ENCODE measurements around the gene FBXO33.

The FBXO33 gene

DNA sequence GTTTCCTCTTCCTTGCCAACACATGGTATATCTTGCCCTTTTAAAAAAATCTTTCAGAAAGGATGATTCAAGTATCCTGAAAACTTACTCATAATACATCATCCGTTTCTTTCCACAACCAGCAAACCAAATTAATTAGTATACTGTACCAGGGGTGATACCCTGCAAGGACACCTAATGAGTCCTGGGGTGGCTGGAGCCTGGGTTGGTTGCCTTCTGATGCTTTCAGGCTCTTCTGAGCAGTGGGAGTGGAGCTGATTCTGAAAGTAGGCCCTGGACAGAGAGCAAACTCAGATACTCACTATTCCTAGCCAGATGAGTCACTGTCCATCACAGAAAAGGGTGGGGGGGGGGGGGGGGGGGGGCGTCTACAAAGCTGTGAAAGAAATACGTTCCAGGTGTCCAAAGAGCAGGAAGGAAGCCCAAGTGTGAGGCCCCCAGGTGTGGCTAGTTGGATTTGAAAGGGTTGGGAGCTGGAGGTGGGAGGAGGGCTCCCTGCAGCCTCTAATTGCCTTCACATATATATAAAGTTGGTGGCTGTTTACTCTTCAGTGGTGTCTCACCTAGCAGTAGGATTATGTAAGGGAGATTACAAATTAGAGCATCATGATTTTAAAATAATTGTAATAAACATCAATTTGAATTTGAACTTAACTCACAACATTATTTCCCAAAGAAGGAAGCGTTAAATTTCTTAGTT is 36.5 kb downstream of the FBXO33 start:
- TF ChIP-seq, protein P1, sequence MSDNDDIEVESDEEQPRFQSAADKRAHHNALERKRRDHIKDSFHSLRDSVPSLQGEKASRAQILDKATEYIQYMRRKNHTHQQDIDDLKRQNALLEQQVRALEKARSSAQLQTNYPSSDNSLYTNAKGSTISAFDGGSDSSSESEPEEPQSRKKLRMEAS (IDR thresholded peaks at IDR 0.05; ENCODE audit: low read depth, low read length), result no peak
- no peak for TF ChIP-seq CTCF (IDR thresholded peaks at IDR 0.05; ENCODE audit: low read depth, low read length)
- TF ChIP-seq MYC (IDR thresholded peaks at IDR 0.05; ENCODE audit: low read depth, low read length), result no peak
- no peak for TF ChIP-seq POLR2A (IDR thresholded peaks at IDR 0.05; ENCODE audit: extremely low read depth, insufficient read length)
- no peak overlapping the region for H3K4me3 ChIP-seq (ENCODE audit: low read depth, low read length)
- DNase-seq (ENCODE audit: low read depth), result no peak

GRCh38 chr14:39393289-39393688 is 38.9 kb downstream of the FBXO33 start:
- no peak for DNase-seq (ENCODE audit: low read depth)
- H3K4me3 ChIP-seq (ENCODE audit: low read depth, low read length), result no peak overlapping the region
- TF ChIP-seq, protein P1 (IDR thresholded peaks at IDR 0.05; ENCODE audit: low read depth, low read length), result no peak
- TF ChIP-seq POLR2A (IDR thresholded peaks at IDR 0.05; ENCODE audit: extremely low read depth, insufficient read length), result no peak
- no peak for TF ChIP-seq MYC (IDR thresholded peaks at IDR 0.05; ENCODE audit: low read depth, low read length)
- TF ChIP-seq CTCF (IDR thresholded peaks at IDR 0.05; ENCODE audit: low read depth, low read length), result no peak

DNA sequence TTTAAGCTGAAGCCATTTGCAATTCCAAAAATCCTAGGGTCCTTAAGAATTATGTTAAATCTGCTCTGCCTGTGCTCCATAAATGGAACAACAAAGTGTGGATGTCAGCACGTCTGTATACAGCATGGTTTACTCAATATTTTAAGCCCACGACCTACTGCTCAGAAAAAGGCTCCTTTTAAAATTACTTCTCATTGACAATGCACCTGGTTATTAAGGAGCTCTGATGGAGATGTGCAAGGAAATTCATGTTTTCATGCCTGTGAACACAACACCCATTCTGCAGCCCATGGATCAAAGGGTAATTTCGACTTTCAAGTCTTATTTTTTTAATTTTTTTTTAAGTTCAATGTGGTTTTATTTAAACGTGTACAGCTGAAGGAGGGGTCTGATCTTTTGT is 48.1 kb downstream of the FBXO33 start:
- DNase-seq (ENCODE audit: low read depth), result no peak
- no peak overlapping the region for H3K4me3 ChIP-seq (ENCODE audit: low read depth, low read length)
- no peak for TF ChIP-seq POLR2A (IDR thresholded peaks at IDR 0.05; ENCODE audit: extremely low read depth, insufficient read length)
- no peak for TF ChIP-seq CTCF (IDR thresholded peaks at IDR 0.05; ENCODE audit: low read depth, low read length)
- TF ChIP-seq, protein P1 (IDR thresholded peaks at IDR 0.05; ENCODE audit: low read depth, low read length), result no peak
- no peak for TF ChIP-seq MYC (IDR thresholded peaks at IDR 0.05; ENCODE audit: low read depth, low read length)

DNA sequence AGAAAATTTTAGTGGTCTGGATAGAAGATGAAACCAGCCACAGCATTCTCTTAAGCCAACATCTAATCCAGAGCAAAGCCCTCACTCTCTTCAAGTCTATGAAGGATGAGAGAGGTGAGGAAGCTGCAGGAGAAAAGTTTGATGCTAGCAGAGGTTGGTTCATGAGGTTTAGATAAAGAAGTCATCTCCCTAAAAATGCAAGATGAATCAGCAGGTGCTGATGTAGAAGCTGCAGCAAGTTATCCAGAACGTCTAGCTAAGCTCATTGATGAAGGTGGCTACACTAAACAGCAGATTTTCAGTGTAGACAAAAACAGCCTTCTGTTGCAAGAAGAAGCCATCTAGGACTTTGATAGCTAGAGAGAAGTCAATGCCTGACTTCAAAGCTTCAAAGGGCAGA is 48.5 kb downstream of the FBXO33 start:
- no peak for DNase-seq (ENCODE audit: low read depth)
- no peak overlapping the region for H3K4me3 ChIP-seq (ENCODE audit: low read depth, low read length)
- TF ChIP-seq, protein P1 (IDR thresholded peaks at IDR 0.05; ENCODE audit: low read depth, low read length), result no peak
- TF ChIP-seq POLR2A (IDR thresholded peaks at IDR 0.05; ENCODE audit: extremely low read depth, insufficient read length) (no peak), MYC (IDR thresholded peaks at IDR 0.05; ENCODE audit: low read depth, low read length) (no peak), CTCF (IDR thresholded peaks at IDR 0.05; ENCODE audit: low read depth, low read length) (no peak)

GRCh38 chr14:39383026-39383660 is 49.1 kb downstream of the FBXO33 start:
- no peak for DNase-seq (ENCODE audit: low read depth)
- no peak overlapping the region for H3K4me3 ChIP-seq (ENCODE audit: low read depth, low read length)
- no peak for TF ChIP-seq CTCF (IDR thresholded peaks at IDR 0.05; ENCODE audit: low read depth, low read length)
